Measurements from ENCODE around the gene MRTFB. TPM values are rescaled to one million over a fixed set of nuclear protein-coding genes. Genes with fewer than 3 reads are reported as not detected.
"Not testable (repeated sequence)": the region's sequence is repeated elsewhere in the genome, so short reads cannot be mapped to it uniquely, and the experiment has no call there.

MRTFB gene
- total RNA-seq, 1 donor from 2014 or later = 37.5 TPM

DNA sequence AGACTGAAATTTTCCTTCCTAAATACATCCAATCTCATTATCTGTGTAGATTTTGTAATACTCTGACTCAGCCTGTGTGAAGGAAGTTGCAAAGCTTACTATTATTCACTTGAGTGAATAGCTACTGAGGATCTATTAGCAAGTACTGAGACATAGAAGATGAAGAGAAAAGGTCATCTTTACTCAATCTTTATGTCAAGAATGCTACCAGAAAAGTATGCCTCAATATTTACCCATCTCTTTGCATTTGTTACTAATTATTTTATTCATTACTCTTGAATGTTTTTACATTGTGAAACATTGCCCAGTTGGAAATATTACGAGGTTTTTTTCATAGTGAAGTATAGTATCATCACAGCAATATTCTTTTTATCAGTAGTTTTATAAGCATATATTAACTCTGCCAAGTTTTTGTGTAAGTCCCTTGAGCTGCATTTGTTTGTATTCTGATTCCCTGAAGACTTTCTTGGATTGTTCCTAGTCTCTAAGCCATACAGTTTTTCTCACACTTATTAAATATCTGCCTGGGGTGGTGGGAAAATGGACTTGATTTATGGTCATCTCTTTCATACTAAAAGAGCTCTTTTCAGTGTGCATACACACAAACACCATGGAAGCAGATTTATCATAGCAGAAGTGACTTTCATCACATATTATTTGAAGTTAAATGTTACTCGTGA lies 110.4 kb downstream of the MRTFB start:
- FAIRE-seq (no peak), DNase-seq (ENCODE audit: low spot score in 2 of 2) (no peak)

DNA sequence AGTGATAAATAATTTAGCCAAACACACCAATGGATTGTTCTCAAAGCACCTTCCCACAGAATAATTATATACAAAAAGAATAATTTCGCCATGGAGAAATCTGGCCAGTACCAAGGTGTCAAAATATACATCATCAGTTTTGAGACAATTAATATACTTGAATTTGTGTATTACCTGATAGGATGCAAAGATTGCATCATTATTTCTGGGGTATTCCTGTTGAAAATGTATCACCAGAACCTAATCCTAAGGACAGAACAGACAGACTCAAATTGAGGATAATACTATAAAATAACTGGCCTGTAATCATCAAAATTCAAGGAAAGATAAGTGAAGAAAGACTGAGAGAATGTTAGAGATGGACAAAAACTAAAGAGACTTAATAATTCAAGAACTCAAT lies 111.9 kb downstream of the MRTFB start:
- FAIRE-seq (no peak), DNase-seq (ENCODE audit: low spot score in 2 of 2) (no peak)

DNA sequence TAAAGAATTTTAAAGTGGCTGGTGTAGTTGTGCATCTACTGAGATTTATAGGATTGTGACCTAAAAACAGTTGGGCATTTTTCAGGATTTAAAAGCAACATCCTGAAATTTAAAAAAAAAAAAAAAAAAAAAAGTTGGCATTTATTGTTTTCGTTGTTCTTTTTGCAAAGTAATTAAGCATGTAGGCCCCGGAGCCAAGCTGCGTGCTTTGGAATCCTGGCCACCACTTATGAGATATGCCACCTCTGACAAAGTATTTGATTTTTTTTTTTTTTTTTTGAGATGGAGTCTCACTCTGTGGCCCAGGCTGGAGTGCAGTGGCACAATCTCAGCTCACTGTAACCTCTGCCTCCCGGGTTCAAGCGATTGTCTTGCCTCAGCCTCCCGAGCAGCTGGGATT lies 112.8 kb downstream of the MRTFB start:
- FAIRE-seq; DNase-seq (ENCODE audit: low spot score in 2 of 2): not testable (repeated sequence)

DNA sequence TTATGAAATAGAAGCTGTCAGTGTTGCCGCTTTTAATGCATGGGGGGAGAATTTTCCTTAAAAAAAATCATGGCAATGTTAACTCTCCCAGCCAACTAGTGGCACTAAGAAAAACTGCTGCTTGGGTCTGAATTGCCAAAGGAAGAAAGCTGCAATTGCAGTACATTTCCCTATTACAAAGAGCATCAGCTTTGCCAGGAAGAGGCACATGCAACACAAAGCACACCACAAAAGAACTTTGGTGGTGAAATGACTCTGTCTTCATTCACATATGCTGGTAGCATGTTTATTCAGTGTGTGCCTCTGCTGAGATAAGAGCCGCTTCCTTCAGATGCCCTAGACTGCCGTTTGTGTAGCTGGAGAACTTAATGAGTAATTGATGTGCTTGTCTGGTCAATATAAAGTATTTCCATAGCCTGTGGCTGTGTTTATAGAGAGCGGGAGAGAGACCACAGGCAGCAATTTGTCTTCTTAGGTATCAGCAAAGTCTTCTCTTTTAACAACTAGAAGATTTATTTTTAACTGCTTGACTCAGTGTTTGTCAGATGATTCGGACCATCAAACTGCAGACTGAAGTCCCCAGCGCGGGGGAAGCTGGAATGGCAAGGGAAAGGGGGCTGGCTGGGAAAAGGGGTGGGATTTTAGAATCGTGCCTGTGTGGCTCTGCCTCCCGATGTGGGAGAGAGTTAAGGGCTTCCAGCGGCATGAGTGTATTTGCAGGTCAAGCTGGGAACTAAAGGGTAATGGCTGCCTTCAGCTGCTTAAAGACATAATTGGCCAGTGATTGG lies 115.1 kb downstream of the MRTFB start:
- DNase-seq (ENCODE audit: low spot score in 2 of 2) (no peak), FAIRE-seq (no peak)

DNA sequence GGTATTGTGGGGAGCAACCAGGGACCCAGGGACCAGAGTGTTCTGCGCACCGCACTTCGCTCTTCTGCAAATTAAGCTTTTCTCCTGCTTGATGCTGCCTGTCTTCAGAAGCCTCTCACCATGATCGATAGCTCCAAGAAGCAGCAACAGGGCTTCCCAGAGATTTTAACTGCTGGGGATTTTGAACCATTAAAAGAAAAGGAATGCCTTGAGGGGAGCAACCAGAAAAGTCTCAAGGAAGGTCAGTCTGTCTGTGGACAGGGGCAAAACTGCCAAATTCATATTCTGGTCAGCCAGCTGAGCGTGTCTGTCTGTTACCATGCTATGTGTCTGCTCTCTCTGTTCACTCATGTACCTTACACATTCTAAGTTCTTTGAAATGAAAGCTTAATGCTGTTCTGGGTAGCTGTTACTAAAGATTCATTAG lies 115.7 kb downstream of the MRTFB start:
- no peak for FAIRE-seq
- no peak for DNase-seq (ENCODE audit: low spot score in 2 of 2)

DNA sequence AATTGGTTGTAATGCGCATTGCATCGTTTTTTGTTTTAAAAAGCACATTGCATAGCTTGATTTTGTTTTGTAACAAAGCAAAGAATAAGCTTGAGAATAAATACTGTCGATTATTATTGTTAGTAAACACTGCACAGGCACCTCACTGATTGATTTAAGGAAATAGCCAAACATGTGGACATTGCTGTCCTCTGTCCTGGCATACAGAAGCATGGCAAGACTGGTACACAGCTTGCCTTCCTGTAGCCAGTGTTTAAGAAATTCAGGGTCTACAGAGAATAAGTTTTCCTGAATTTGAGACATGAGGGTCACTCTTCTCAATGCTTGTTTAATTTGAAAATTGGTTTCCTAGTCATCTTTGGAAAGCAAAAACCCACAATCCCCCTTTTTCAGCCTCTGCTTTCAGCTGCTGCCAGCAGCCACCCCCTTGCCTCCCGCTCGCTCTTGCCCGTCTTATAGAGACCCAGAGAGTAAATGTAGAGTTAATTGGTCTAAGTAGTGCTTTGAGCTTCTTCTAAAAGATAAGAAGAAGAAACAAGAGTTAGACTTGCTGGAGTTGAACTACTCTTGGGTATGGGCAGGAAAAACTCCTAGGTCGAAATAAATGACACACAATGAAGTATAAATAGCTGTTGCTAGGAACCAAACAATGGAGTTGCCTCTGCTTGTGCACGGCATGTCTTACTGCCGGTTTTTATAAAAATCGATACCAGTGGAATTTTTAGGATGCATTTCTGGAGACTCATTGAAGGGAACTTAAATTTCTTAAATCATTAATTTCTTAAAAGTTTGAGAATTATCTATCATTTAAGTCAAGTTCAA lies 116.6 kb downstream of the MRTFB start:
- no peak for FAIRE-seq
- DNase-seq (ENCODE audit: low spot score in 2 of 2) = no peak

DNA sequence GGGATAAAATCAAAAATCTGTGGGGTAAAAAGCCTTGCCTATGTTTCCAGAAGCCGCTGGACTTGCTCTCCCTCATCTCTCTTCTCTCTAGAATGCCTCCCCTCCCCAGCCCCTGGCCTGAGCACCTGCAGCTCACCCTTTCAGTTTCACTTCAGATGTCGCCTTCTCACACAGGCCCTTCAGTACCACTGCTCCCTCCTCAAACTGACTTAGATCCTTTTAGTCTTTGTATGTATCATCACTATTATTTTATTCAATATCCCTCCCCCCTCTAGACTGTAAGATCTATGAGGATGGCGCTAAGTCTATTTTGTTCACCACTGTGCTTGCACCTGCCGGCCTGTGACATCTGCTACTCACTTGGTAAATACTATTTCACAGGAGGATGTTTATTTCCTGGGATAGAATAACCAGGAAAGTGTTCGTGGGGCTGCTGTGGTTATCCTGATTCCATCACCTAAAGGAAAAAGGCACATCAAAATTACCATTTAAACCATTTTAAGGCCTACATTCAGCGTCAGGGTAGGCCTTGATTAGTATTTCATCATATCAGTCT lies 122.3 kb downstream of the MRTFB start:
- no peak for DNase-seq (ENCODE audit: low spot score in 2 of 2)
- FAIRE-seq = no peak

DNA sequence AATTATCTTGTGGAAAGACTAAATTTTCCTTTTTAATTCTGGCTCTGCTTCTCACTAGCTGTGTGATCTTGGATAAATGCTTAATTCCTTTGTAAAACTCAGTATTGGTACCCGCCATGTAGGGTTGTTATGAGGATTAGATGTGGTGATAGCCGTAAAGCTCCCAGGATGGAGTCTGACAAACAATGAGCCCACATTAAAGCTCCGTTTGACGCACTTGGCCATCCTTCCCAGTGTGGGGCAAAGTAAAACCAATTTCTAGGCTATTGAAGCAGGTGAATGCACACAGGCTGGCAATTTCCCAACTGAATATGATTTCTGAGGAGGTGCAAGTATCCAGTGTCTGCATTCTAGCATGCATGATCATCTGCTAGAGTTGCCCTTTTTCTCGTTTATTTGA lies 123.6 kb downstream of the MRTFB start:
- FAIRE-seq (no peak), DNase-seq (ENCODE audit: low spot score in 2 of 2) (no peak)

DNA sequence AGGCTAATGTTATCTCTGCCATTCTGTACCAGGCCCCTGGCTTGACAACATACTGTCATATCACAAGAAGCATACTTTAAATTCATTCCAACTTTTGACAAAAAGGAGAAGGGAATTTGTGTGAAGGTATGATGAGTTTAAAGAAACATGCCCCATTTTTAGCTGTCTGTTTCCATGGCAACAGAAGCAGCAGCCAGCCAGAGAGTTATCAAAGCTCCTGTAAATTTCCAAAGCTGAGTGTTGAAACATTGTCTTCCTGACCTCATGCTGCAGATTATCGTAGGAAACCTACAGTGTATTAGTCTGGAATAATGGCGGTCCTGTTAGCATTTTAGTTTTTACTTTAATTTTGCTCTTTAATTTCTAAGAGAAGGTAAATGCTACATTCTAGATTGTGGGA lies 124.9 kb downstream of the MRTFB start:
- no peak for DNase-seq (ENCODE audit: low spot score in 2 of 2)
- no peak for FAIRE-seq

DNA sequence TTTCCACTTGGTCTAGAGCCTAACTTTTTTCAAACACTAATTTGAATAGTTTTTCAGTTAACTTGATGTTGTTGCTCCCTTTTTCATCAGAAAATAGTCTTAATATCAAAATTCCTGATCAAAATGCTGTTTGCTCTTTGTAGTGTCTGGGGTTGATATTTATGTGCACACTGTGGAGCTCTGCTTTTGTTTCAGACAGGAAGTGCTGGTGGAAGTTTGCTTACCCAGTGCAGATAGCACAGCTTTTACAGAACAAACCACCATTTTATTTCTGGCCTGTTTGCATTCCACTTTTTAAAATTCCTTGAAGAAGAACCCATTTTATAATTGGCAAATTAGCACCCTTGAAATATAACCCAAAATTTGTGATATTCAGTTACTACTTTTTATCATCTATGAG lies 125.4 kb downstream of the MRTFB start:
- no peak for DNase-seq (ENCODE audit: low spot score in 2 of 2)
- FAIRE-seq = no peak

DNA sequence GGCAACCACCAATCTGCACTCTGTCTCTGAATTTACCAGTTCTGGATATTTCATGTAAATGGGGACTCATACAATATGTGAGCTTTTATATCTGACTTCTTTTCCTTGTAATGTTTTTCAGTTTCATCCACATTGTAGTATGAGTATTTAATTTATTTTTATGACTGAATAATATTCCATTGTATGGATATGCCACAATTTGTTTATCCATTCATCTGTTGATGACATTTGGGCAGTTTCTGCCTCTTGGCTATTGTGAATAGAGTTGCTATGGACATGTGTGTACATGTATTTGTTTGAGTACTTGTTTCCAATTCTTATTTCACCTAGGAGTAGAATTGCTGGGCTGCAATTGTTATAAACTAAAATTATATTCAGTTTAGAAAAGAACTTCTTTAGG lies 126.9 kb downstream of the MRTFB start:
- FAIRE-seq (no peak), DNase-seq (ENCODE audit: low spot score in 2 of 2) (no peak)

DNA sequence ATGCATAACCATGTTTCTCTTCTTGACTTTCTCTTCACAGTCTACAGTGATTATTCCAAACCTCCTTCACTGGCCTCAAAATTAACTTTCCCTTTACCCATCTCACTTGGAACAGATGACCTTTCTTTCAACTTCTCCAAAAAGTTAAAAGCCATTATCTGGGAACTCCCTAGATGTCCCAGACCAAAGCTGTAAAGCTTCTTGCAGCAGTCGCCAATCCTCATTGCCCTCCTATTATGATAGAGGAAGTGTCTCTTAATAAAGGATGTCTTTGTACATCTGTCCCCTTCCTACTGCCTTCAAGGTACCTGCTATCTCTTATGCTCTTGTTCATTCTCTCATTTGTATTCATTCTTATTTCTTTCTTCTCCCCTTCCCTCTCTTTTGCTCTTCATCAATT lies 127.5 kb downstream of the MRTFB start:
- no peak for FAIRE-seq
- DNase-seq (ENCODE audit: low spot score in 2 of 2) = no peak

DNA sequence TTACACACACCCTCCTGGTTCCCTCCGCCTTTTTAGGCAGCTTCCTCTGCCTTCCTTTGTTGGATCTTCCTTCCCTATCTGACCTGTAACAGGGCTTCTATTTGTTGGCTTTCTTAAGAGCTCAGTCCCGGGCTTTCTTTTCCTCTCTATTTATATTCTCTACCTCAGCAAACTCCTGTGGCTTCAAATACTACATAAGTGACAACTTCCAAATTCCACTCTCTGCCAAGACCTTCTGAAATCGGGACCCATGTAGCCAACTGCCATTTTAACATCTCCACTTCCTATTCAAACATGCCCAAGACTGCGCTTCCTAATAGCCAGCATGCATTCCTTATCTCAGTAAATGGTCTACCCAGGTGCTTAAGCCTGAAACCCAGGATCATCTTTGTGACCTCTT lies 128.1 kb downstream of the MRTFB start:
- FAIRE-seq = no peak

DNA sequence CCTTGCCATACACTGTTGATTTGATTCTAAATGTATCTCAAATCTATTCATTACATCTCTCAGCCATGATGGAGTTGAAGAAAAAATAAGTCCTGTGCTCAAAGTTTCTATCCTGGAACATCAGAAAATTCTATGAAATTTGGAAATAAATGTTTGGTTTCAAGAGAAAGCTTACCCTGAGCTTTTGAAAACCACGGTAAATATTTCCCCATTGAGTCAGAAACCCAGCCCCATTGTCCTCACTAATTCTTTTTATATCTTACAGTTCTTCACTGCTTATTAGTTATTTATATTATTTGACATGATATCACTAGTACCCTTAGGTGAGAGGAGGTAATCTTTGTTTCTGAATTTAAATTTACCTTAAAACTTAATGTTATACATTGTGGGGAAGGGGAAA lies 128.5 kb downstream of the MRTFB start:
- FAIRE-seq (no peak), DNase-seq (ENCODE audit: low spot score in 2 of 2) (no peak)

More for the DNA sequence above, 128.1 kb downstream of the MRTFB start:
- no peak for DNase-seq (ENCODE audit: low spot score in 2 of 2)

DNA sequence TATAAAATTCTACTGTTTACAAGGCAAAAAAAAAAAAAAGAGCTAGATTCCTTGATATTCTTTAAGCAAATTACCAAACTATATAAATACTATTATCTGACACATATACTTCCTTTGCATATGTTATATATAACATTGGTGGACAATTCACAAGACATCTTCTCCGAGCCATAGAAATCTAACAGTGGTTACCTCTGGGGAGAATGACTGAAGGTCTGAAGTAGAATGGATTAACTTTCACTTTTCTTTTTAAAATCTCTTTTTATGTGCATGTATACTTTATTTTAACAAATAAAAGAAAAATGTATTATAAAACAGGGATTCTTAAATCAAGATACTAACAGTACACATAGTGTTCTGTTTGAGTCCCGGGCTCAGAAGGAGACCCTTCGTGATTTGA lies 131.0 kb downstream of the MRTFB start:
- FAIRE-seq = no peak
- no peak for DNase-seq (ENCODE audit: low spot score in 2 of 2)

DNA sequence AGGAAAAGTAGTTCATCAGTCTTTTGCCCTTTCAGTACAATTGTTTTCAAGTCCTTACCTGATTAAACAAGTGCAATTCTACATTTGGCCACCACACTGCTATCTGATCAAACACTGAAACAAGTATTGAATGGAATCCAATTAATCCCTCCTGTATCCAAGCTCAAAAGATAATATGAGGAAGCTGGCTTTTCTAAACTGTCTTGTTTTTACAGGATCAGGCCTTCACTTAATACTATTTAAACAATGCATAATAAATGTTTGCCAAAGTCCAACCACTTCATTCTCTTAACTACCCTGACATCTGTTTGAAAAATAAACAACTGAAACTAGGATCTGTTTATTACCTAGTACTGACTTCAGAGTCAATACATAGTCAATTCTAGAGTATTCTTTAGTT lies 131.6 kb downstream of the MRTFB start:
- DNase-seq (ENCODE audit: low spot score in 2 of 2) (no peak), FAIRE-seq (no peak)

DNA sequence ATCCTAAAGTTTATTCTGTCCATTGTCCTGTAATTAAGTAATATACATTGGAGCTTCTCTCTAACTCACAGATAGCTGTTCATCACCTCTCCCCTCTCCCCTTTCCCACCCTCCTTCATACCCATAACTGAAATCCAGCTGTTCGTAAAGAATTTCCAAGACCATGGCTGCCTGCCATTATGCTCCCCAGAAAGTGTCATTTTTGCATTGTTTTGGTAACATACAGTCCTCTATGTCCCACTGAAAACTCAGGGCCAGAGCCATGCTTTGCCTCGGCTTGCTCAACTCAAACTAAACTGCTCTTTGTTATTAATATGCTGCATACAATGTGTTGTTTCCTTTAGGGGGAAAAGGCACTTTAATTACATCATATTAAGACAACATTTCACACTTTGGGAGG lies 132.0 kb downstream of the MRTFB start:
- FAIRE-seq = no peak
- no peak for DNase-seq (ENCODE audit: low spot score in 2 of 2)

DNA sequence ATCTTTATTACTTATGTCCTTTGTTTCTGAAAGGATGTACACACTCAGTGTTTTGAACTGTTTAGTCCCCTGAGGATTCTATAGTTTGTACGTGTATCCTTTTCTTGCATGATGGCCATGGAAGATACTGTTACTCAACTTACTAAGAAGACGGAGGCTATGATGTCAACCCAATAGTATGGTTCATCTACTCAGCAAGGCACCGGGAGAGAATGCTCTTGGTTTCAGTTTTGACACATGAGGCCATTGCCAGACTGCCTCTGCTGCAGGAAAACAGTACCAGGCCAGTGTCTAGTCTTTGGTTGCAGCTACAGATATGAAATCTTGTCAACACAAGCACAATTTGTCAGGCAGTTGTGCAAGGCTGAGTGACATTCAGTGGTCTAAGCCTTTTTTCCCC lies 134.5 kb downstream of the MRTFB start:
- DNase-seq (ENCODE audit: low spot score in 2 of 2) = no peak
- FAIRE-seq = no peak

DNA sequence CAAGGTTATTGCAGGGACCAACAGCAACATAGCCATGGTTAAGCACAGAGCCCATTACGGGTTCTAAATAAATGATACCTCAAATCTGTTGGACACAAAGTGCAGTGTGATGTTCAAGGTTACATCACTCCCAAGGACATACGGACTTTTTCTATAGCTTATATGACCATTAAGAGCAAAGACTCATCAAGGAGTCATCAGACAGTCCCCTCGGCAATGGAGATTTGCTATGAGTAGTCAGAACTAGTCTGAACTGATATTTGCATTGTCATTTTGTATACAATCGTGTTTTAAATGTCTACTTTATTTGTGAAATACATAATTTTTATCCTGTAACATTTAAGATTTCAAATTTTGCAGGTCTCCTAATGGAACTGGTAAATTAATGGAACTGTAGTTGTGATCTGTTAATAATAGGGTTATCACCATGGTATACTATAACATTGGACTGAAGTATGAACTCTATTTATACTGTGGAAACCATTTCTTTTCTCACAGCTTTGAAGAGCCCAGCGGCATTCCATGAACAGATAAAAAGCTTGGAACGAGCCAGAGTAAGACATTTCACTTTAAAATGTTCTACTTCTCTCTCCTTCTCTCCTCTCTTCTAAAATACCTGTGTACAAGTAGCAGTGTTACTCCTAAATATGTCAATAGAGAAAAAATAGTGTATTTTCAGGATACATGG lies 140.9 kb downstream of the MRTFB start:
- no peak for FAIRE-seq
- DNase-seq (ENCODE audit: low spot score in 2 of 2) = no peak

DNA sequence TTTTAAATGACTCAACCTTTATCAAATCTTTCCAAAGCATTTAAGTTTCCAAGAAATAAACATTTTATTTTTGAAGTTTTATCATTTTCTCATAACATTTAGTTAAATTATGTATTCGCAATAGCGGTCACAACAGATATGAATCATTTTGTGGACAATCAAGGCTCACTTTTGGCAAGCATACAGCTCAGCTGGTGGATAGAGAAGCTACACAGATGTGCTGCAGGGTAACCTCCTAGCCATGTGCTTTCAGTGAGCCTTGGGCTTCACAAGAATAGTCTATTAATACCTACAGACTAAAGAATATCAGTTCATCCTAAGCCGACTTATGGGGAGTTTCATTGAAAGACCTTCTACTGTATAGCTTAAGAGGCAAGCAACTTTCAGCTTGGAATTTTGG lies 144.8 kb downstream of the MRTFB start:
- DNase-seq (ENCODE audit: low spot score in 2 of 2) (no peak), FAIRE-seq (no peak)
